ENCODE data around the gene PLCB4.
"Not testable (repeated sequence)": the region's sequence is repeated elsewhere in the genome, so short reads cannot be mapped to it uniquely, and the experiment has no call there.

PLCB4 gene

DNA sequence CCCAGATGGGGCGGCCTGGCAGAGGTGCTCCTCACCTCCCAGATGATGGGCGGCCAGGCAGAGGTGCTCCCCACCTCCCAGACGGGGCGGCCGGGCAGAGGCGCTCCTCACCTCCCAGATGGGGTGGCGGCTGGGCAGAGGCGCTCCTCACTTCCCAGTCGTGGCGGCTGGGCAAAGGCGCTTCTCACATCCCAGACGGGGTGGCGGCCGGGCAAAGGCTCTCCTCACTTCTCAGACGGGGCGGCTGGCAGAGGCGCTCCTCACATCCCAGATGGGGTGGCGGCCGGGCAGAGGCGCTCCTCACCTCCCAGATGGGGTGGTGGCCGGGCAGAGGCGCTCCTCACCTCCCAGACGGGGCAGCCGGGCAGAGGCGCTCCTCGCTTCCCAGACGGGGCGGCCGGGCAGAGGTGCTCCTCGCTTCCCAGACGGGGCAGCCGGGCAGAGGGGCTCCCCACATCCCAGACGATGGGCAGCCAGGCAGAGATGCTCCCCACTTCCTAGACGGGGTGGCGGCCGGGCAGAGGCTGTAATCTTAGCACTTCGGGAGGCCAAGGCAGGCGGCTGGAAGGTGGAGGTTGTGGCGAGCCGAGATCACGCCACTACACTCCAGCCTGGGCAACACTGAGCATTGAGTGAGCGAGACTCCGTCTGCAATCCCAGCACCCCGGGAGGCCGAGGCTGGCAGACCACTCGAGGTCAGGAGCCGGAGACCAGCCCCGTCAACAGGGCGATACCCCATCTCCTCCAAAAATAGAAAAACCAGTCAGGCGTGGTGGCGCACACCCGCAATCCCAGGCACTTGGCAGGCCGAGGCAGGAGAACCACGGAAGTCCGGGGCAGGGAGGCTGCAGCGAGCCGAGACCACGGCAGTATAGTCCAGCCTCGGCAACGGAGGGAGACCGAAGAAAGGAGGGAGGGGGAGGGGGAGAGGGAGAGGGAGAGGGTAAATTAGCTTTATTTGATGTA is 316.7 kb downstream of the PLCB4 start:
- DNase-seq, result not testable (repeated sequence)

DNA sequence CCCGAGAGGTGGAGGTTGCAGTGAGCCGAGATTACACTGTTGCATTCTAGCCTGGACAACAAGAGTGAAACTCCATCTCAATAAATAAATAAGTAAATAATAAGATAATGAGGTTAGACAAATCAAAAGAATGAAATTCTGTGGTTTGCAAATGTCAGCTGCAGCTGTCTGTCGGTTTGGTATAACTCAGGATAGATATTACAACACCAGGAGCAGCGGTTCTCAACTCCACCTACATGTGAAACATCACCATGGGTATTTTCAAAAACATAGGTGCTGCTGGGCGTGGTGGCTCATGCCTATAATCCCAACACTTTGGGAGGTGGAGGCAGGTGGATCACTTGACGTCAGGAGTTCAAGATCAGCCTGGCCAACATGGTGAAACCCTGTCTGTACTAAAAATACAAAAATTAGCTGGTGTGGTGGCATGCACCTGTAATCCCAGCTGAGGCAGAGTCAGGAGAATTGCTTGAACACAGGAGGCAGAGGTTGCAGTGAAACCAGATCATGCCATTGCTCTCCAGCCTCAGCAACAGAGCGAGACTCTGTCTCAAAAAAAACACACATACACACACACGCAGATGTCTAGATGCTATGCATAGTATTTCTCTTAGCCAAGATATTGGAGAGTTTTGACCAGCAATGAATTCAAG is 319.4 kb downstream of the PLCB4 start:
- DNase-seq, result no peak

DNA sequence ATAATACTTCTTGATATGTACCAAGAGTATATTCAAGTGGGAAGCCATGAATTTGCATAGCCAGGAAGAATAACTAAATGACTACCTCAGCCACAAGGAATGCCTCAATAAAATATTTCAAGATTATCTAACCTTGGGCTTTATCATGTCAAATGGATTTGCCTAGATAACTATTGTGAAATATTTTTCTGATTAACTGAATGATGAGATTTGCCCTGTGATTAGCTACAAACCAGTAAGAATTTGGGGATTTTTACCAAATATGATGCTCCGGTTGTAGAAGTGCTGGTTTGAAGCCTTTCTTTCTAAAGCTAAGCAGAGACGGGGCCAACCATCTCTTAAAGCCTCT is 319.9 kb downstream of the PLCB4 start:
- no peak for DNase-seq

- DNase-seq, result no peak
These were observed 320.5 kb downstream of the PLCB4 start for GRCh38 chr20:9389346-9389745.

DNA sequence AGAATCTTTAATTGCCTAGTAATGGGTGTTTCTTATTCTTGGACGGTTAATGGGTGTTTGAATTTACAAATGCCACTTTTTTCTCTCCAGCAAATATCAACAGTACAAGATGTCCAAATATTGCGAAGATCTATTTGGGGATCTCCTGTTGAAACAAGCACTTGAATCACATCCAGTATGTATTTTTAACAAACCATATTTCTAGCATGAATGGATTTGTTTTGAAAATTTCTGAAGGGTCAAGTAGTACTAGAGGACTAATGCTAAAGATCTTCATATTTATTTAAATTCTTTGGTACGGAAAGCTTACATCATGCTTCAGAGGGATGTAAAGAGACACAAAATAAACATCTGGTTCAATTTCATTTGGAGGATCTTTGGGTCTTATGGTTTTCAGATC is 321.6 kb downstream of the PLCB4 start:
- no peak for DNase-seq

DNA sequence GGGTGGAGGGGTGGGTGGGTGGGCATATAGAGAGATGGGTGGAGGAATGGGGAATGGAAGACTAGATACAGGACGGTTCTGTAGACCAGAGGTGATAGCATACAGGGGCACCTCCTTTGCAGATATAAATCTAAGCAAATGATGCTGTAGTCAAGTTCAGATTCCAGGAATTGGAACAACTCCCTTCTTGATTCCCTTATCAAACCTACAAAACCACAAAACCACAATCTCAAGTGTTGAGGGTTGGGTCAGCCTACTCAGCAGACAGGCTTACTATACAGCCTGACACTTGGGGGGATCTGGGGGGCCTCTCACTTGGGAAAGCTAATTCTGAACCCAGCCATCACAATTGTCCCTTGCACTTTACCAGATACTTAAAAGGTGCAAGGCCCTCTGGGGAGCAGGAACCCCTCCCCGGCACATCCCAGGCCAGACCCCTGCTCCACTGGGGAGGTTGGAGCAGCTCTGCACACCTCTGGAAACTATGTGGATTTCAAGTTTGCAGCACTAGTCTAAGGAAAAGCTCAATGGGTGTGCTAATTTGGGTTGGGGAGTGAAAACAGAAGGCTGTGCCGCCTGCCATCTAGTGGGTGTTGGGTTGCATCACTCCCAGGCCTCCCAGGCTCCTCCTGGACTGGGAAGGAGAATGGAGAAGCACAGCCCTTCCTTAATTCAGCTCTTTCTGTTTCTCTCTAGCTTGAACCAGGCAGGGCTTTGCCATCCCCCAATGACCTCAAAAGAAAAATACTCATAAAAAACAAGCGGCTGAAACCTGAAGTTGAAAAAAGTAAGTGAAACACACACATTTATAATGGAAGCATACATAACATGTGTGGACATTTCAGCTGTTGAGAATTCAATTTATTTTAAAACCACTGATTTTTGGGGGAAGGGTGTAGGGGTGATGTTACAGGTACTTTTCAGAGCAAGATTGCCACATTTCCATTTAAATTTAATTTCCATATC is 324.3 kb downstream of the PLCB4 start:
- DNase-seq, result peak; percentile 61

DNA sequence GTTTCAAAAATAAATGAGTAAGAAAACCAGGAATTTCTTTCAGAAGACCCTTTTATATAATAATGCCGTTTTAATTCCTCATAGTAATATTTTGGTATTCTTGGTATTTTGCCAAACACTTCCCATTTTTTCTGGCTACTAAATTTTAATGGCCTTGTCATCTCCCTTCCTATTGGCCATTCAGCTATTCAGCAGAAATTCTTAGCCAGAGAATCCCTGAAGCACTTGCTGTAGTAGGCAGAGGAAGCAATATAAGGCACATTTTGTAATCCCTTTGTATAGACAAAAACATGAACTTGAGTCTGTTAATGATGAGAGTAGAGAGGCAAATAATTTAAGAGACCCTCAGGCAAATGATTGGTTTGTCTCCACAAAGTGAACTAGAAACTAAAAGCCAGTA is 327.1 kb downstream of the PLCB4 start:
- DNase-seq, result no peak

DNA sequence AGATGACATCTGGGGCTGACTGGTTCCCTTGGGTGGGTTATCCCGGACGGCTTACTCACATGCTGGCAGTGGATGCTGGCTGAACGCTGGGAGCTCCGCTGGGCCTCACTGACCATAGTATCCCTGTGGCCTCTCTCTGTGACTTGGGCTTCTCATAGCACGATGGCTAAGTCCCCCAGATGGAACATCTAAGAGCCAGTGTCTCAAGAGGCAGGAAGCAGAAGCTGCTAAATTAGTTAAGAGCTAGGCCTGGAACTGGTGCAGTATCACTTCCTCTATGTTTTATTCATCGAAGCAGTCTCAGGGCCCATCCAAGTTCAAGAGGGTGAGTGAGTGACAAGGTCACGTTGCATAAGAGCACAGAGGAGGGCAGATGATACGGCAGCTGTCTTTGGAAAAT is 329.0 kb downstream of the PLCB4 start:
- no peak for DNase-seq

DNA sequence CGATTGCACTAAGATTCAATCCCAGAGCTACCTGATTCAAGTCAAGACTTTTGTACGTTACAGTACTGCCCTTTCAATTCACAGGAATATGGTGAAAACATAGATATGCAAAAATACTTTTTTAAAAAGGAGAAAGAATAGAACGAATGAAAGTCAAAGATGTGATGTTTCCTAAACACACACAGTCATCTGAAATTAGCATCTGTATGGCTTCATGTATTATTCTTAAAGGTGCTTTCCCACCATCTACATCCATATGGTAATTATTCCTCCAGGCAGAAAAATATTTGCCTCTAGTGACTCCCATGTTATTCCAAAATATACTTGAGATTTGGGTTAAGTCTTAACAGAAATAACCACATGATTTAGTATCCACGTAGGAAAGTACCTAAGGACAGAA is 330.0 kb downstream of the PLCB4 start:
- DNase-seq, result no peak

DNA sequence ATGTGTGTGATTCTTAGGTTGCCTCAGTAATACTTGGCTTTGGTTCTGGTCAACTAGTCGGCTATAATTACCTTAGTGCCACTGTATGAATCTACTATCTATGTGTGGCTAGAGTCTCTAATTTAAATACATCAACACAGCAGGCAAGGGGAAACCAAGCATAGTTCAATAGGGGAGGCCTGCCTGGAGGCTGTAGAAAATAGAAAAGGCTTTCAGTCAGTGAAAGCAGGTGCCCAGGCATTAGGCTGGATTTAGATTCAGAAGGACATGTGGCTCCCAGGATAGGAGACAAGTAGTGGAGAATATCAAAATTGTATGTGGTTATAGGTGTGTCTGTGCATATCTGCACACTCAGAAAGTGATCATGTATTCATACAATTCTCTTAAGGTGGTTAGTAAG is 330.4 kb downstream of the PLCB4 start:
- DNase-seq, result no peak

DNA sequence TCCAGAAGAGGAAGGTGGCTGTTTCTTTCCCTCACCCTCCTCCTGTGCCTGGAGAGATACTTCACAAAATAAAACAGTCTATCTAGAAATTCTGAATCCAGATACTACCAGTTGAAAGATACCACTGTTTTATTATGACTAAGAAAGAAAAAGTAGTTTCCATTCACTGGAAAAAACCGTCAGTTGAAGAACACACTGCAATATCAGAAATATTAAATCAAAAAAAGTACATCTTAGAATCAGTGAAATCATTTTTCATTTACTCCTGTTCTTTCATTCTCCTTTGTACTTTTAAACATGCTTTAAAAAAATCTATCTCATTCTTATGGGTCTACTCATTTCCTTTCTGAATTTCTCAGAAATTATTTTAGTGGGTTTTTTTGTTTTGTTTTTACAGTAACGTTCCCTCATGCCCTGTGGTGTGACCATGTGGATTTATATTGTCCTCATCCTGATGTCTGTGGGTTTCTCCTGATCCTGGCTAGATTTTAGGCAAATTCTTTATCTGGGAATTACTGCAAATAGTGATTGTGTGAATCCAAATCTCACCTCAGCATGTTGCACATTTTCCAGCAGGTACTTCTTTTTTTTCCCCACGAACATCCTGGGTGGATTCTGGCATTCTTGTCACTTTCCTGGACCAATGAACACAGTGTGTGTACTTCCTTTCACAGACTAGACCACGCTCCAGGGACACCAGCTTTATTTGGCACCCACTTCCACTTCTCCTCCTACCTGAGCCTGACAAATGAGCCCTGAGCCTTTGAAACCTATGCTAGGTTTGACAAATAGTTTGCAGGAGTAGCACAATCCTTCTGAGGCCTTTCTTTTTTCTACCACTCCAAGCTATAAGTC is 331.5 kb downstream of the PLCB4 start:
- no peak for DNase-seq

GRCh38 chr20:9401371-9401770 is 332.5 kb downstream of the PLCB4 start:
- DNase-seq, result no peak

DNA sequence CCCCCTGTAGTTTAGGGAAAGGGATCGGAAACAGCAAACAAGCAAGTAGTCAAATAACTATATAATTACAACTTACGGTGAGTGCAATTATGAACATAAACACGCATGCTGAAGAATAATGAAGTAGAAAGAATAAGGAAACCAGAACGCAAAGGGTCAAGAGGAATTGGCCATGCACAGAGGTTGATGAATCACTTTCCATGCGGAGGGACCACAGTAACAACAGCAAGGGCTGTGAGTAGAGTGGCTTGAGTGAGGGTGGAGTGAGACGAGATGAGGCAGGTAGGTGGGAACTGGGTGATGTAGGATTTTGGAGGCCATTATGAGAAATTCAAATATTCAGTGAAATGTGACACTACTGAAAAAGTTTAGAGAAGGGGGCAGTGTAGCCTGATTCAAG is 333.3 kb downstream of the PLCB4 start:
- DNase-seq, result no peak

- no peak for DNase-seq
These were observed 333.7 kb downstream of the PLCB4 start for GRCh38 chr20:9402546-9402945.

GRCh38 chr20:9403448-9403847 is 334.6 kb downstream of the PLCB4 start:
- no peak for DNase-seq

GRCh38 chr20:9407805-9408421 is 339.0 kb downstream of the PLCB4 start:
- peak; percentile 74 for DNase-seq

GRCh38 chr20:9408422-9409300 is 339.8 kb downstream of the PLCB4 start:
- no peak for DNase-seq

- no peak for DNase-seq
These were observed 340.5 kb downstream of the PLCB4 start for GRCh38 chr20:9409352-9409751.

DNA sequence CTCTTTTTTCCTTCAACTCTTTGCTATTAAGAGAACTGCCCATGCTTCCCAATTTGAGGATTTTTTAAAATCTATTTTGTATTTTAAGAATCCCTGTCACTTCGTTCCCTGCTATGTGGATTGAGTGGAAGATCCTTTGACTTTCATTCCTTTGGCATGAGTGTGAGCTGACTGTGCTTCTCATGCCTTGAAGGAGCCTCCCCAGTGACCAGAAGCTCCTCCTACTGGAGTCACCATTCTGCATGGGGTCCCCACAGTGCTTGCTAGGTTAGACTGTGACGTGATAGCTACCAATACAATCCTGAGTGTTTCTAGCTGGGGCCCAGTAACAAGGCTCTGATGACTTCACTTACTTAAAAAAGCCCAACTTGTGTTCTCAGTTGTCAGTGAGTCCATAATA is 341.1 kb downstream of the PLCB4 start:
- no peak for DNase-seq

- no peak for DNase-seq
These were observed 342.9 kb downstream of the PLCB4 start for GRCh38 chr20:9411833-9412232.

DNA sequence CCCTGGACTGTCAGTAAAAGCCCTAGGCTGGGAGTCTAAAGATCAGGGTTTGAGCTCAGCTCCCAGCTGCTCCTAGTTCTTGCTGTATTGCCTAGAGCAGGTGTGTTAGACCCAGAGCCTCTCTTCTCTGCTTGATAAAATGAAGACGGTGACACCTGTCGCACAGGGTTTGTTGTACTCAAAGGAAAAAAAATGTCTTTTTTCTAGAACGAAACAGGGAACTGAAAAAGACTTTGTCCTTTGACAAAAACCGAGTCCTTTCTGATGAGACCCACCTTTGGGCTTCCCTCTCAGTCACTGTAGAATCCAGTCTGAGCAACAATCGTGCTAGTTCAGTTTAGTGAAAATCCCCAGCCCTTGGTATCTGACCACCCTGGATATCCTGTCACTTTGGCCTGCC is 343.4 kb downstream of the PLCB4 start:
- no peak for DNase-seq
